GM18526 (cell line): ENCODE measurements around the gene WASF3.

Source experiments
- POLR2A ChIP-seq: IDR thresholded peaks from 3 replicates; pipeline ENCODE4 v1.6.1; 2011; ENCODE audit not compliant: insufficient read length; ENCODE audit errors: extremely low read depth

The WASF3 gene

DNA sequence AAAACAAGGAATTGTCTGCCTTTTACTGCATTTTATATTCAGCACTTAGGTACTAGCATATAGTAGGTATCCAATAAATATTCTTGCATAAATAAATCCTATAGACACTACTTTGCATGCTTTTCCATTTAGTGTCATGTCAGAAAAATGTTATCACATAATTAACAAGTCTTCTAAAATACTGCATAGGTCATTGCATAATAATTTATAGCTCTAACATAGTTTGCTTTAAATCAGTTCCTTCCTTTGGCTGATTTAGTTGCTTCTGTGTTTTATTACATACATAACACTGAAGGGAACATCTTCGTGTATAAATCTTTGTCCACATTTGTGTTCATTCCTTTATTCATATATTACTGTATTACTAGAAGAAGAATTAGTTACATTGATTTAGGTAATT lies 36.2 kb downstream of the WASF3 start:
- TF ChIP-seq POLR2A: no peak

DNA sequence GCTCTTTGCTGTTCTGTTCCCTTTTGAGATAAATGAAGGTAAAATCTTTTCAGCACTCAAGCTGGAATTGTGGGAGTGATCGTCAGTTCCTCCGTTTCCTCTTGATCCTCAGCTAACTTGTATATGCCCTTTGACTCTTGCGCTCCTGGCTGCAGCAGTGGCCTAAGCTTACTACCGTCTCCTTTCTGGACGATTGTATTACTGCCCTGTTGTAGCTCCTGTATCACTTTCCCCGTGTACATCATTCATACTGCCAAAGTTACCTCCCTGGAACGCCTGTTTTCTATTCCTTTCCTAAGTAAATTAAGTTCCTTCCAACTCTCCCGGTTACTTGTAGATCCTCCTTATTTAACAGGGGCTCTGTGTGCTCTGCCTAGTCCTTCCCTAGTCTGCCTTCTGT lies 36.9 kb downstream of the WASF3 start:
- no peak for TF ChIP-seq POLR2A

DNA sequence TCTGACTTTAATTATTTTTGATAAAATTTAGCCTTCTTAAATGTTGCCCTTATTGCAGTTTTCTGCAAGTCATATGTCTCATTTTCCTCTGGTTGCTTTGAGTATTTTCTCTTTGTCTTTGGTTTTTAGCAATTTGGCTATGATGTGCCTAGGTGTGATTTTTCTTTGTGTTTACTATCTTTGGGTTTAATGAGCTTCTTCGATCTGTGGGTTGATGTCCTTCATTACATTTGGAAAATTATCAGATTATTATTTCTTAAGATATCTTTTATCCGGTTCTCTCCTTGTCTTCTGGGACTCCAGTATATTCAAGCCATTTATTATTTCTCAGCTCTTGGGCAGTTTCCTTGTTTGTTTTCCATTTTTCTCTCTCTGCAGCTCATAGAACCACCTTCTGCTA lies 39.0 kb downstream of the WASF3 start:
- TF ChIP-seq POLR2A: no peak

DNA sequence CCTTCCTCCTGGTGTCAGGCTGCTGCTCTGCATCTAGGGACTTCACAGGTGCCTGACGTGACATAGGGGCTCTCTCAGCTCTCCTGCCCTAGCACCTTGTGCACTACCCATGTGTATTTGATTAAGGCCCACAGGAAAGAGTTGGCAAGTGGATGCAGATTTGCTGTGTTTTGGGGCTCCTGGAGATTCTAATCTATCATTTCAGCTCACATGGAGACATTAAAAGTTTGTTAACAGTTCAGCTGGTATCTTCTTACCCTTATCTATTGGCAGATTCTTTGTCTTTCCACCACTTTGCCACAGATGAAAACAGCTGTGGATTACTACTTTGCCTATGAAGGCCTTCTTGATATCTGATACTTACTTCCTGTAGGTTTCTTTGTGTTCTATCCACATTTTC lies 41.9 kb downstream of the WASF3 start:
- TF ChIP-seq POLR2A: no peak

DNA sequence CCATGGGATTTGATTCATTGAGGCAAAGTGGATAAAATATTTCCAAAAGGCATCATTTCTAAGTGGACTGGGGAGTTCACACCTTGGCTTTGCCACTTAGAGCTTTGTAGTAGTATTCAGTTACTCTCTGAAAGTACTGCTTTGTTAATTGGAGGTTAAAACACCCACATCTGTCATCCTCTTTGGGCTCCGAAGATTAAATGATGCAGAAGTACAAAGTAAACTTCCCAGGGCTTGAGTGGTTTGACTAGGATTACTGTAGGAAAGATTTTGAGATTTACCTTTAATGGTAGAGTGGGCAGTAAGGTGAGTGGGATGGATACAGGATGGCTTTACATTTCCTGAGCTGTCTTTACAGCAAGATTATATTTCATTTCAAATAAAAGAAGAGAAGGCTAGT lies 42.4 kb downstream of the WASF3 start:
- no peak for TF ChIP-seq POLR2A

DNA sequence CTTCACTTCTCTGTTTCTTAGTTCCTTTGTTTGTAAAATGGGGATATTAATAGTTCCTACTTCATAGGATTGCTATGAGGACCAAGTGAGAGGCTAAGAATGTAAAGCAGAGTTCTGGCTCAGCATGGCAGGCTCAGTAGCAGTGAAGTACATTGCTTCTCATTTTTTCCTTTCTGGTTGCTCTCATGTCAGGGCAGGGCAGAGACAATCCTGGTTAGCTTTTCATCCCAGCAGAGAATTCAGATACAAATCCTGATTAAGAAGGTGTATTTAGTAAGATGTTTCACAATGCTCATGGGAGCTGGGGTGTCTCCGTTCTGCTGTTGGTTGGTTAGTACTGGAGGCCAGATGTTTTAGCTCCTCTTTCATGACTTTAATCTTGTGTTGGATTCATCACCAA lies 42.9 kb downstream of the WASF3 start:
- no peak for TF ChIP-seq POLR2A

DNA sequence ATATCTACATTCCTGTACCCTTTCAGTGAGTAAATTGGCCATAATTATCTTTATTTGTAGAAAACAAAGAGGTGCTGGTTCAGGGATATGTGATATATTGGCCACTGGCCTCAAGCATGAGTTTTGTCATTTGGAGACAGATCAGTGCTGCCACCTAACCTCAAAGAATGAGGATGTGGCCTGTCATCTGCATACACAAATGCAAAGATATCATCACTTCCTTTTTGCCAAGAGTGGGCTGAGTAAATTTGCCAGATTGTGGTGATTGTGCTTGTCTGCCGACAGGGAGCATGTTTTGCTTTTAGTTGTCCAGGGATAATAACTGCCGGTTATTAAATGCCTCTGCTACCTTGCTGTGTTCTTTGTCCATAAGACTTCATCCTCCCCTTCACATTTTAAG lies 44.2 kb downstream of the WASF3 start:
- no peak for TF ChIP-seq POLR2A

DNA sequence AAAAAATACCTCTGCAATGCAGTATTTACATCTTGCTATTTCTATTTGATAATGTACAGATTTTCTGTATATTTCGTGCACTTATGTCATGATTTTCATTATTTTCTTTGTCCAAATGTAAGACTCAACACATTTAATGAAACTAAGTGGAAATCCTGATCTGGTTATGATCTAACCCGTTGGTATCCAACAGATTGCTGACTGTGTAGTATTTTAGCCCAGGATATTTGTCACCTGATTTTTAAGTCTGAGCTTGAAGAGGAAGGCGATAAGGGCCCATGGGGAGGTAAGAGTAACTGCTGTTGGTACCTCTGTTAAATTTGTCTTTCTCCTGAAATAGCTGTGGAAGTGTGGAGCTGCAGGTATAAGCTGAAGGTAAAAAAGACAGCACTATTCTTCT lies 45.3 kb downstream of the WASF3 start:
- TF ChIP-seq POLR2A: no peak

DNA sequence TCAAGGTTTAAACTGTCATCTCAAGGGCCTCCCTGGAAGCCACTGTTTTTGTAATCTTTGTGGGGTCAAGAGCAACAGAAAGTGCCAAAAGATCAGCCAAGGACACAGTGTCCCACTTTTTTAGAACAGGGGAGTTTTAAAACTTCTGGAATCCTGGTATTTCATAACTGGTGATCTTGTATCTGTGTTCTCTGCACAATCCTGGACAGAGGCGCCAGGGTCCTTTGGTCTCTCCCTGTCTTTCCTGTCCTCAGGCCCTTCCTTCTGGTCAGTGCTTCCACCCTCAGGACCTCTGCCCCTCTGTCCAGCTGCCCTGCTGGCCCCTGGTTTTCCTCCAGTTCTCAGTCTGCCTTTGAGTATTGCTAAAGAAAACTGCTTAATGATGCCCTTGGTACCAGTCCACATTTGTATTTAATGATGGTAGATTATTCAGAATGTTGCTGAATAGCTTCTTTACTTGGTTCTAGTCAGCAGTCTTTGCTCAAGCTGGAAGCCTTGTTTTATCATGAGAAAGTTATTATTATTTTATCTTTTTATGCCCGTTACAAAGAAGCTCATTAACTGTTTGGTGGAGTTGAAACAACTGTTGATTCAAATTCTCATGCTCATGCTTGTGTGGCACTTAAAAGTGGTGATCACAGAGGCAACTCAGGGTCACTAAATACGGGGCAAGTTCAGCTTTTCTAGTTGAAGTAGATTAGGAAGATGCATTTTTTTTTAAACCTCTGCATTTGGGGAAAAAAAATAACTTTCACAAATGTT lies 47.5 kb downstream of the WASF3 start:
- TF ChIP-seq POLR2A: no peak

DNA sequence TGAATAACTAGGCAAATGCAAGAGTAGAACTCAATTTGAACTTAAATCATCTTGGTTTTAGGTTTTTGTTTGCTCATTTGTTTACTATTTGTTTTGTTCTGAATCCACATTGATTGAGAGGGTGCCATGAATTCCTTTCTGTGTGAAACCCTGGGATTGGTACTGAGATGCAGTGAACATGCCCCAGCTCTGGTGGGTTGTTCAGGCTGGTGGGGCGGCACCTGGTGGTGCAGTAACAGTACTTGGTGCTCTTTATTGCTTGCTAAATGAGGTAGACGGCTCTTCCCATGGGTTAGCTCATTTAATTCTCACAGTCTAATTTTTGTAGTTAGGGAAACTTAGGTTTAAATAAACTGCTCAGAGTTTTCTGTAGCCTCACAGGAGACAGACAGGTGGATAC lies 48.4 kb downstream of the WASF3 start:
- no peak for TF ChIP-seq POLR2A

DNA sequence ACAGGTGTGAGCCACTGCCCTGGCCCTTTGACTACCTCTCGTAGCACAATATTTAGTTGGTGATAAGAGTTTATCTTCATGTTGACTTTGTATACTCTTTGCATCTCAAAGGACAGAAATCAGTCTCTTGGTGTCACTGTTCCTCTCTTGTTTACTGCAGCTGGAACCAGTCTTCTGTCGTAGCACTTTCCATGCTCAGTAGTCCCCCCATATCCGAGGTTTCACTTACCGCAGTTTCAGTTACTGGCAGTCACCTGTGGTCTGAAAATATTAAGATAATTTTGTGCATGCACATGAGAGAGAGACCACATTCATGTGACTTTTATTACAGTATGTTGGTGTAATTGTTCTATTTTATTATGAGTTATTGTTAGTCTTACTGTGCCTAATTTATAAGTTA lies 49.1 kb downstream of the WASF3 start:
- no peak for TF ChIP-seq POLR2A

DNA sequence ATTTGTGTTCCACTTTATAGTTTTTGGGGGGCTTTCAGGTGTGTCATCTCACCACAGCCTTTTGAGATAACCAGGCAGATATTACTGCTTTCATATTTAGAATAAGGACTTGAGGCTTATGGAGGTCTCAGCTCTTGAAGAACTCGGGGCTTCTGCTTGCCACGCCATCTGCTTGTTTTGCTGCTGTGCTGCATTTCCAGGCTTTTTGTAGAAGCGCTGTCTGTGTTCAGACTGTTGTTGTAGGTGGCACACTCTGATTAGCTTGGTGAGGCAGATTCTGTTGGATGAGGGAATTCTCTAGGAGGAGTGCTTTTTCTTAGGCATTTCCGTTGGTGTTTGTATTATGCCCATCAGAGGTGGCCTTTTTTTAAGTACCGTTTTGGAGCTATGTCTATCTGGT lies 57.2 kb downstream of the WASF3 start:
- no peak for TF ChIP-seq POLR2A

DNA sequence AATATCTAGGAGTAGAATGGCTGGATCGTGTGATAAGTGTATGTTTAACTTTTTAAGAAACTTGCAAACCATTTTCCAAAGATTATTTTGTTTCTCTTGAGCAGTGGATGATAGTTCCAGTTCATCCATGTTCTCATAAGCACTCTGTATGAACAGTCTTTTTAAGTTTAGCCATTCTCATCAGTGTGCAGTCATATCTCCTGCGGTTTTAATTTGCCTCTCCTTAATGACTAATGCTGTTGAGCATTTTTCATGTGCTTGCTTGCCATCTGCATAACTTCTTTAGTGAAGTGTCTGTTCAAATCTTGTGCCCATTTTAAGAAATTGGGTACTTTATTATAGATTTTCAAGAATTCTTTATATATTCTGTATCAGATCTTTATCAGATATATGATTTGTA lies 58.6 kb downstream of the WASF3 start:
- no peak for TF ChIP-seq POLR2A

DNA sequence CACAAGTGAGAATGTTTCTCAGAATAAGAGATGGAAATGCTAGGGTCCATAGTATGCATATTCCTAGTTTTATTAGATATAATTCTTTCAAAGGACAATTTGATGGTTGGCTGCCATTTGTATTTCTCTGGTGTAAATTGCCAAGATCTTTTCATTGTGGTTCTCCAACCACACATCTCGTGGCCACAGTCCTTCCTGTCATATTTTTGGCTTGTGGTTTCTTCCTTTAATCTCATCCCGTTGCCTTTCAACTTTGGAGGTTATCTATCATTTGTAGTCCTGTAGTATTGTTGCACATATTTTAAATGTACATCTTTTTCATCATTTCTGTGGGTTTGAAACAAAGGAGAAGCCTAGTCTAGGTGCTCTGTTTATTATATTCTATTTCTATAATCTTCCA lies 61.2 kb downstream of the WASF3 start:
- TF ChIP-seq POLR2A: no peak

DNA sequence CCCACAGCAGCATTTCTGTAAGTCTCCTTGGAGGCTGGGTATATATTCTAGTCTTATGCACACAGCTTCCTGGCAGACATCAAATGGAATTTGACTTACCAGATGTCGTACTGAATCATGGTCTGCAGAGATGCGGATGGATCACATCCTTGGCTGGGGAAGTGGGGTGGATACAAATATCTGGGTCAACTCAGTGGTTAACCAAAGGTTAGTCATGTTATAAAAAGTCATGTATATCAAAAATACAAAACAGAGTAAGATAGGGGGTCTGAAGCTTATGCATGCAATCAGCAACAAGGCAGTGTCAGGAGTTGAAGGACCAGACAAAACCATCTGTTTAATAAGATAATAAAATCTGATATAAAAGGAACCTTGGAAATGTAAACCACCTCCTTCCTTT lies 61.9 kb downstream of the WASF3 start:
- TF ChIP-seq POLR2A: no peak

DNA sequence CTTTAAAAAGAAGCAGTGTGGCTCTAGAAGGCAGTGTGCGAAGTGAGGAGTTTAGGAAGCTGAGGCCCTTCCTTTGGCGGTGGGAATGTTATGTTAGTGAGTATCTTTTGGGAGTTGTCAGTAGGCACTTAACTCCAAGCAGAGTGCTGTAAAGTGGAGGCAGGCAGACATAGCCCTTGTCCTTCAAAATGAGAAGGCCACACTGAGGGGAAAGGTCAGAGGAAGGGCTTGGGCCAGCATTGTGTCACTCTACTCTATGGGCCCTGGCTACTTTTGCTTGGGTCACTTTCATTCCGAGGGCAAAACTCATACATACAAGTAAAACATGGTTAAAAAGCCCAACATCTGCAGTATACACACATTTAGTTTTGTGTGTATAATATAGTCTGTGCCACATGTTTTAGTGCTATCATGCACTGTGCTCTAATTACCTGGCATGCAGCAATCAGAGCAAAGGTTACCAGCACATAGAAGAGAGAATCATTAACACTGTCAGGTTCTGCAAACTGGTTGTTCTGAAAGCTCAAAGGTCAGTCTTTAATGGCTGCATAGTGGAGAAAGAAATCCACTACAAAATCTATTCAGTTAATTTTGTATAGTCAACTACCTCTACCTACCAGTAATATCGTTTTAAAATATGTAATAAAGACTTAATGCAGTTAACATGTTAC lies 64.4 kb downstream of the WASF3 start:
- no peak for TF ChIP-seq POLR2A

DNA sequence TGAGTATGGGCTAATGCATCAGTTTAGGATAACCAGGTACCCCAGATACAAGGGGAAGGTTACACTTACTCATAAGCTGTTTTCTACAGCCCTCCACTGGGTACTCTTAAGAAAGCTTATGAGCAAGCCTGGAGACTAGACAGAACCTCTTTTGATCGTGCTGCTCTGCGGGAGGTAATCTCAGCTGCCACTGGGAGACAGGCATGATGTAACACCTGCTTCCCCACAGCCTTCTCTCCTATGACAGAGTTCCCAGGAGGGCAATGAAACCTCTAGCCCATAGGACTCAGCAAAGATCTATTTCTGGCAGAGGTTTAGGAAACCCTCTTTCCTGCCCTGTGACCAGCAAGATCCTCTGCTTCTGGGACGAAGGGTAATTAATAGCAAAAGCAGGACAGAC lies 65.6 kb downstream of the WASF3 start:
- TF ChIP-seq POLR2A: no peak

DNA sequence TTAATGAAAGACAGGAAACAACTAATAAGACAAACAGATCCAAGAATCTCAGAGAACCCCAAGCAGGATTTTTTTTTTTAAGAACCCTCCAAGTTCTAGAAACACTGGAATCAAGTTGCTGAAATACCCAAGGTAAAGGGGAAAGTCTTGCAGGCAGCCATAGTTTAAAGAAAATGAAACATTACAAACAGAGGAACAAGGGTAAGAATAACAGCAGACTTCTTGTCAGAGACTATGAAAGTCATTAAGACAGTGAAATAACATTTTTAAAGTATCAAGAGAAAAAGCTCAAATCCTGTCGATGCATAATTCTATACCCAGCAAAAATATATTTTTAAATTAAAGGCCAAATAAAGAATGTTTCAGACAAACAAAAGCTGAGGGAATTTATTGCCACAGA lies 67.1 kb downstream of the WASF3 start:
- TF ChIP-seq POLR2A: no peak

DNA sequence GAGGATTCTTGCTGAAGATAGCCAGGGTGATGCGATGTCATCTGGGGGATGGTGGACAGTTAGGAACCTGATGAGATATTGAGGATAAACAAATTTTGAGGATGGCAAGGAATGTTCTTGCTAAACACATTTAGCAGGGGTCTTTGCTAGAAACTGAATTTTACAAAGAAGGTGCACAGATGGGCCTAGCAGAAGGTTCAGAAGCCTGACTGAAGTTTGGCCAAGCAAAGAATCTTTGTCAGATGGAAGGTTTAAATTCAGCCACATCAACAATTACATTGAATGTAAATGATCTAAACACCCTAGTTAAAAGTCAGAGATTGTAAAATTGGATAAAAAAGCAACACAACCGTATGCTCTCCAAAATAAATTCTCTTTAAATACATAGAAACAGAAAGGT lies 68.8 kb downstream of the WASF3 start:
- no peak for TF ChIP-seq POLR2A
